IMR-90 (cell line): ENCODE data around the gene MLX. TPM values are rescaled to one million over a fixed set of nuclear protein-coding genes. Genes with fewer than 3 reads are reported as not detected.
A peak's percentile ranks its signal among the peaks of the same experiment; 100 is the strongest.

Experiments used
- ATAC-seq: fragments of 200-7000 bp; cut with Tn5 transposase; 2 replicates; pipeline ENCODE4 v1.9.1; 2020; ENCODE audit warnings: low read depth, mild to moderate bottlenecking, moderate library complexity
- BruUV-seq: library from RNA; stranded (reverse); fragments of 400-500 nt; replicated peaks from 2 replicates; lab custom pipeline; 2021; lab: Mats Ljungman, UMichigan
- CTCF ChIA-PET: fragments of 300-600 bp; formaldehyde crosslinking; extraction: SDS; loops from one replicate; lab custom pipeline; 2021; ENCODE audit warnings: antibody characterized with exemption; lab: Yijun Ruan, JAX
- POLR2A ChIA-PET: fragments of 300-600 bp; sonication (Branson Sonifier 250); formaldehyde crosslinking; loops from one replicate; lab custom pipeline; 2022; ENCODE audit warnings: antibody characterized with exemption; ENCODE audit not compliant: unreplicated experiment; lab: Charles Lee
- DNase-seq: peaks from one replicate; pipeline ENCODE4 v3.0.0; 2013
- H2AFZ ChIP-seq: replicated peaks from 2 replicates; pipeline ENCODE3; 2013; ENCODE audit warnings: low read length, mild to moderate bottlenecking; ENCODE audit not compliant: poor library complexity
- H2AK5ac ChIP-seq: 2 replicates; pipeline ENCODE4 v1.6.1; 2013; ENCODE audit warnings: low read depth, low read length, inconsistent platforms
- H2AK9ac ChIP-seq: replicated peaks from 2 replicates; pipeline ENCODE3; 2013; ENCODE audit warnings: mild to moderate bottlenecking, low read depth, low read length, moderate library complexity; ENCODE audit not compliant: poor library complexity
- H2BK120ac ChIP-seq: 2 replicates; pipeline ENCODE4 v1.6.1; 2013; ENCODE audit warnings: low read depth, low read length, inconsistent platforms
- H2BK15ac ChIP-seq: 3 replicates; pipeline ENCODE4 v1.6.1; 2013; ENCODE audit warnings: low read depth, low read length, inconsistent platforms
- H2BK20ac ChIP-seq: 2 replicates; pipeline ENCODE4 v1.6.1; 2013; ENCODE audit warnings: low read depth, mild to moderate bottlenecking, inconsistent platforms, low read length, moderate library complexity
- H2BK5ac ChIP-seq: 2 replicates; pipeline ENCODE4 v1.6.1; 2013; ENCODE audit warnings: mild to moderate bottlenecking, low read depth, low read length, inconsistent platforms; ENCODE audit not compliant: poor library complexity, severe bottlenecking
- H3K14ac ChIP-seq: replicated peaks from 2 replicates; pipeline ENCODE4 v1.6.1; 2013; ENCODE audit warnings: low read depth, low read length, inconsistent platforms
- H3K18ac ChIP-seq: 2 replicates; pipeline ENCODE4 v1.6.1; 2013; ENCODE audit warnings: low read depth, low read length, control low read depth
- H3K23ac ChIP-seq: 2 replicates; pipeline ENCODE4 v1.6.1; 2013; ENCODE audit warnings: low read depth, low read length, inconsistent platforms
- H3K27ac ChIP-seq: 2 replicates; pipeline ENCODE4 v1.5.1; 2013; ENCODE audit warnings: mild to moderate bottlenecking, control low read depth, low read length; ENCODE audit not compliant: insufficient read depth
- H3K27me3 ChIP-seq: 2 replicates; pipeline ENCODE4 v1.6.1; 2013; ENCODE audit warnings: low read length; ENCODE audit not compliant: control insufficient read depth, insufficient read depth
- H3K36me3 ChIP-seq: 2 replicates; pipeline ENCODE4 v1.6.1; 2013; ENCODE audit warnings: low read length, mixed read lengths; ENCODE audit not compliant: control insufficient read depth, insufficient read depth
- H3K4ac ChIP-seq: 2 replicates; pipeline ENCODE4 v1.6.1; 2013; ENCODE audit warnings: low read depth, low read length, inconsistent platforms
- H3K4me1 ChIP-seq: 2 replicates; pipeline ENCODE4 v1.6.1; 2013; ENCODE audit warnings: low read length, mixed read lengths; ENCODE audit not compliant: control insufficient read depth, insufficient read depth
- H3K4me2 ChIP-seq: 2 replicates; pipeline ENCODE4 v1.6.1; 2013; ENCODE audit warnings: low read depth, mild to moderate bottlenecking, control low read depth, low read length, moderate library complexity
- H3K4me3 ChIP-seq: 2 replicates; pipeline ENCODE4 v1.5.1; 2013; ENCODE audit warnings: low read depth, mild to moderate bottlenecking, control low read depth, low read length, moderate library complexity; ENCODE audit not compliant: insufficient read depth
- H3K56ac ChIP-seq: 2 replicates; pipeline ENCODE4 v1.6.1; 2013; ENCODE audit warnings: low read length, inconsistent platforms; ENCODE audit not compliant: insufficient read depth; ENCODE audit errors: extremely low read depth
- H3K79me1 ChIP-seq, 2 experiments: 2 replicates each; pipeline ENCODE4 v1.6.1; 2013; ENCODE audit warnings: low read length in 2 of 2, inconsistent platforms in 1 of 2, low read depth in 1 of 2
- H3K9ac ChIP-seq: 2 replicates; pipeline ENCODE4 v1.6.1; 2013; ENCODE audit warnings: low read depth, low read length, control low read depth
- H3K9me1 ChIP-seq: 2 replicates; pipeline ENCODE4 v1.6.1; 2013; ENCODE audit warnings: low read length, inconsistent platforms; ENCODE audit not compliant: insufficient read depth
- H3K9me3 ChIP-seq: 2 replicates; pipeline ENCODE4 v1.6.1; 2013; ENCODE audit warnings: low read length; ENCODE audit not compliant: control insufficient read depth, insufficient read depth
- H4K20me1 ChIP-seq: 2 replicates; pipeline ENCODE4 v1.6.1; 2013; ENCODE audit warnings: low read length, inconsistent platforms; ENCODE audit not compliant: insufficient read depth
- H4K5ac ChIP-seq: 2 replicates; pipeline ENCODE4 v1.6.1; 2013; ENCODE audit warnings: mild to moderate bottlenecking, low read depth, low read length, control low read depth
- H4K8ac ChIP-seq, 2 experiments: 2 replicates each; pipeline ENCODE4 v1.6.1; 2013; ENCODE audit warnings: low read depth in 2 of 2, low read length in 2 of 2, control low read depth in 1 of 2, inconsistent platforms in 1 of 2
- H4K91ac ChIP-seq: 2 replicates; pipeline ENCODE4 v1.6.1; 2013; ENCODE audit warnings: low read depth, low read length, inconsistent platforms; ENCODE audit not compliant: insufficient read depth
- FOS ChIP-seq: fragments of 150-350 bp; IDR thresholded peaks from 2 replicates; pipeline ENCODE4 v1.6.1; 2016; ENCODE audit warnings: low read depth, low read length
- POLR2A ChIP-seq: IDR thresholded peaks from 2 replicates; pipeline ENCODE4 v1.6.1; 2012; ENCODE audit warnings: mild to moderate bottlenecking, low read depth, low read length
- WGBS, 2 experiments: methylation state at CpG; one replicate each; pipeline versions ENCODE4 v1.1.5 to v1.1.7; 2013; ENCODE audit warnings: missing lambda C conversion rate in 2 of 2; ENCODE audit not compliant: insufficient read length in 1 of 2; ENCODE audit errors: extremely low coverage in 2 of 2; 5-methylcytosine and 5-hydroxymethylcytosine counted together
- dilution Hi-C: fragments of 300-500 bp; cut with HindIII; formaldehyde crosslinking; loops from one replicate; pipeline ENCODE4 v1.14.3; 2018; ENCODE audit warnings: low sequenced_read_pairs; ENCODE audit not compliant: unreplicated experiment
- in situ Hi-C: fragments of 300-500 bp; cut with MboI; formaldehyde crosslinking; loops from 3 replicates; pipeline ENCODE4 v1.14.3; 2019; ENCODE audit warnings: low sequenced_read_pairs, inconsistent platforms, mixed read lengths
- intact Hi-C: fragments of 100-400 bp; cut with micrococcal nuclease; formaldehyde crosslinking; loops from 2 replicates; pipeline ENCODE4 v1.10.0; 2022
- polyA plus RNA-seq, 3 experiments: library from polyadenylated mRNA; depleted of rRNA; stranded (reverse); fragments of >200 nt; gene quantifications; 2 replicates each; pipeline ENCODE4 v1.2.3, GENCODE V29; 2012; ENCODE audit warnings: low replicate concordance in 1 of 3
- total RNA-seq: library from RNA; depleted of rRNA; stranded (reverse); fragments of >200 nt; gene quantifications from 2 replicates; pipeline ENCODE4 v1.2.3, GENCODE V29; 2012

MLX gene
- total and polyA plus RNA-seq, 2 of the 4 experiments (the other 2 are of a cell fraction), result 37.8 to 45.6 TPM

DNA sequence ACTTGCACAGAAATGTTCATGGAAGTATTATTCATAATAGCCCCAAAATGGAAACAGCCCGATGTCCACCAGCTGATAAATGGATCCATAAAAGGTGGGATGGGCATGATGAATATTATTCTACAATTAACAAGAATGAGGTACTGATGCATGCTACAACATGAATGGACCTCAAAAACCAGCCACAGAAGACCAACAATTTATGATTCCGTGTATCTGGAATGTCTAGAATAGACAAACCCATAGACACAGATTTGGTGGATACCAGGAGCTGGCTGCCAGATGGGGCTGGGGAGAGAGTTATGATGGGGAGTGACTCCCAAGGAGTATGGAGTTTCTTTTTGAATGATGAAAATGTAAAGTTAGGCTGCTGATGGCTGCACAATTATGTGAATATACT lies 41.7 kb upstream of the MLX start:
- no CpG with 5 or more reads among the region's 2 CpGs for WGBS, 2 experiments
- Histone ChIP-seq H2BK15ac (peak overlapping the region; percentile 44; the same call in 2 of the 3 replicates), H3K14ac (peak overlapping the region; percentile 81; the same call in 1 of the 2 replicates), H2BK120ac (peak overlapping the region; percentile 90), H3K9me3 (no peaks in the 10 kb centered on the region), H2AFZ (no peak overlapping the region), H2AK5ac (peak overlapping the region; percentile 57; the same call in 1 of the 2 replicates), H4K91ac (peak overlapping the region; percentile 31; the same call in 1 of the 2 replicates), H3K9ac (no peak overlapping the region), H3K36me3 (peaks cover 2% of the 10 kb centered on the region; the same call in 1 of the 2 replicates), H2AK9ac (no peak overlapping the region), H3K23ac (peak overlapping the region; percentile 6; the same call in 1 of the 2 replicates), H2BK5ac (peak overlapping the region; percentile 84), H3K9me1 (peaks cover 28% of the 10 kb centered on the region), H3K27ac (no peak overlapping the region; the same call in 1 of the 2 replicates), H3K18ac (peak overlapping the region; percentile 19; the same call in 1 of the 2 replicates), H4K5ac (no peak overlapping the region), H3K27me3 (no peaks in the 10 kb centered on the region), H2BK20ac (peak overlapping the region; percentile 90; the same call in 1 of the 2 replicates), H4K20me1 (no peaks in the 10 kb centered on the region), H3K4me3 (no peak overlapping the region), H3K79me1 (peaks cover 9 to 37% of the 10 kb centered on the region in 2 experiments; a peak in 3 of 4 replicates), H3K4me2 (peak overlapping the region; percentile 16; the same call in 1 of the 2 replicates), H3K4ac (peak overlapping the region; percentile 92; the same call in 1 of the 2 replicates), H4K8ac (peak overlapping the region; percentile 30 to 47), H3K56ac (no peak overlapping the region), H3K4me1 (peaks cover 37% of the 10 kb centered on the region)
- dilution Hi-C loops, result no loop called here
- TF ChIP-seq POLR2A (no peak), FOS (0 out of 2 replicates have a peak, but pooled peaks have one; percentile 5)
- BruUV-seq, result no TSS peak
- DNase-seq, result peak; percentile 89
- ChIA-PET CTCF (interaction anchor here (0.9 kb wide), 1 partner anchor 344 kb away, joined by 3 read pairs; the partner anchor contains the start of gene KCNH4), POLR2A (interaction anchor here (0.5 kb wide), 1 partner anchor 342 kb away, joined by 3 read pairs; no protein-coding TSS in a partner anchor)
- intact Hi-C loops, result loop anchor here (5.0 to 10.0 kb wide), 3 partner anchors 303 to 563 kb away; no protein-coding TSS in a partner anchor
- in situ Hi-C loops, result loop anchor here (5.0 to 10.0 kb wide), 2 partner anchors 98 to 300 kb away; no protein-coding TSS in a partner anchor
- peak; percentile 28 for ATAC-seq
